ENCODE results near the gene CBFA2T2.
"Not testable (repeated sequence)": the region's sequence is repeated elsewhere in the genome, so short reads cannot be mapped to it uniquely, and the experiment has no call there.

CBFA2T2 gene

GRCh38 chr20:33508015-33508414 lies 18.1 kb downstream of the CBFA2T2 start:
- not testable (repeated sequence) for DNase-seq

- DNase-seq, result not testable (repeated sequence)
Observed at GRCh38 chr20:33509057-33509456, 19.2 kb downstream of the CBFA2T2 start.

GRCh38 chr20:33511876-33512275 lies 22.0 kb downstream of the CBFA2T2 start:
- not testable (repeated sequence) for DNase-seq

GRCh38 chr20:33515569-33516216 lies 25.8 kb downstream of the CBFA2T2 start:
- DNase-seq, result no peak

- peak; percentile 74 for DNase-seq
Observed at GRCh38 chr20:33516882-33517281, 27.0 kb downstream of the CBFA2T2 start.

GRCh38 chr20:33518071-33518470 lies 28.2 kb downstream of the CBFA2T2 start:
- DNase-seq, result no peak

- DNase-seq, result peak; percentile 98
Observed at GRCh38 chr20:33521461-33521860, 31.6 kb downstream of the CBFA2T2 start.

- no peak for DNase-seq
Observed at GRCh38 chr20:33522256-33522820, 32.4 kb downstream of the CBFA2T2 start.

- no peak for DNase-seq
Observed at GRCh38 chr20:33524261-33524660, 34.4 kb downstream of the CBFA2T2 start.

GRCh38 chr20:33526769-33527168 lies 36.9 kb downstream of the CBFA2T2 start:
- no peak for DNase-seq

GRCh38 chr20:33531047-33531877 lies 41.4 kb downstream of the CBFA2T2 start:
- no peak for DNase-seq

GRCh38 chr20:33531885-33532284 lies 42.0 kb downstream of the CBFA2T2 start:
- DNase-seq, result no peak

- no peak for DNase-seq
Observed at GRCh38 chr20:33532753-33533459, 43.0 kb downstream of the CBFA2T2 start.

- not testable (repeated sequence) for DNase-seq
Observed at GRCh38 chr20:33535717-33536116, 45.8 kb downstream of the CBFA2T2 start.

GRCh38 chr20:33537608-33538007 lies 47.7 kb downstream of the CBFA2T2 start:
- DNase-seq, result no peak

GRCh38 chr20:33539129-33539528 lies 49.2 kb downstream of the CBFA2T2 start:
- DNase-seq, result peak; percentile 20

GRCh38 chr20:33540427-33540826 lies 50.5 kb downstream of the CBFA2T2 start:
- no peak for DNase-seq

- DNase-seq, result no peak
Observed at GRCh38 chr20:33541074-33541473, 51.2 kb downstream of the CBFA2T2 start.

- DNase-seq, result no peak
Observed at GRCh38 chr20:33541797-33542196, 51.9 kb downstream of the CBFA2T2 start.

GRCh38 chr20:33545763-33546162 lies 55.9 kb downstream of the CBFA2T2 start:
- no peak for DNase-seq

GRCh38 chr20:33549229-33549999 lies 59.5 kb downstream of the CBFA2T2 start:
- no peak for DNase-seq

GRCh38 chr20:33551778-33552177 lies 61.9 kb downstream of the CBFA2T2 start:
- no peak for DNase-seq

- no peak for DNase-seq
Observed at GRCh38 chr20:33552519-33552918, 62.6 kb downstream of the CBFA2T2 start.

All from NCI-H510A treated with DMSO at 0.1 percent for 48 hours (cell line).